Endothelial cell of umbilical vein (primary cell): Measurements from ENCODE around the gene EFCC1.

Experiments used
- CTCF ChIP-seq, 2 donors: IDR thresholded peaks; 1 replicate in 1 of 2; 2 replicates in 1 of 2; pipeline ENCODE4 v1.5.1; 2011; ENCODE audit warnings: low read length in 2 of 2, mild to moderate bottlenecking in 2 of 2, moderate library complexity in 2 of 2, control low read depth in 1 of 2, inconsistent platforms in 1 of 2, low read depth in 1 of 2; ENCODE audit not compliant: insufficient read depth in 1 of 2; ENCODE audit errors: extremely low read depth in 1 of 2
- EZH2 ChIP-seq: IDR thresholded peaks from 2 replicates; pipeline ENCODE4 v1.6.1; 2012; ENCODE audit warnings: borderline replicate concordance, low read depth, mild to moderate bottlenecking, moderate library complexity, low read length, inconsistent platforms; ENCODE audit not compliant: severe bottlenecking
- GATA2 ChIP-seq: IDR thresholded peaks from 2 replicates; pipeline ENCODE4 v1.7.0; 2011; ENCODE audit warnings: low read depth, mild to moderate bottlenecking, moderate library complexity, mixed read lengths, low read length; ENCODE audit not compliant: insufficient read length, insufficient read depth
- JUN ChIP-seq: IDR thresholded peaks from 2 replicates; pipeline ENCODE4 v1.6.1; 2011; ENCODE audit warnings: borderline replicate concordance, low read depth; ENCODE audit not compliant: insufficient read length, insufficient read depth
- MAX ChIP-seq: IDR thresholded peaks from 2 replicates; pipeline ENCODE4 v1.6.1; 2011; ENCODE audit not compliant: insufficient read depth, insufficient read length
- MYC ChIP-seq: IDR thresholded peaks from one replicate; pipeline ENCODE4 v1.6.1; 2011; ENCODE audit warnings: mild to moderate bottlenecking, low read depth, low read length
- POLR2A ChIP-seq: IDR thresholded peaks from 2 replicates; pipeline ENCODE4 v1.6.1; 2012; ENCODE audit warnings: low read depth, mild to moderate bottlenecking, control low read depth, low read length
- POLR2AphosphoS5 ChIP-seq: IDR thresholded peaks from 2 replicates; pipeline ENCODE4 v1.6.1; 2012; ENCODE audit warnings: low read depth, mild to moderate bottlenecking, control low read depth, low read length, moderate library complexity; ENCODE audit not compliant: insufficient read depth

GRCh38 chr3:129015388-129016105 lies 14.4 kb downstream of the EFCC1 start:
- peak; percentile 90 for TF ChIP-seq POLR2A
- TF ChIP-seq JUN: peak; percentile 53
- TF ChIP-seq POLR2AphosphoS5: peak; percentile 98
- TF ChIP-seq CTCF (IDR thresholded peaks at IDR 0.05; ENCODE audit: extremely low read depth in 1 of 2, insufficient read depth in 1 of 2, low read depth in 1 of 2, low read length in 2 of 2): no peak
- peak; percentile 65 for TF ChIP-seq MYC
- TF ChIP-seq EZH2: no peak
- TF ChIP-seq GATA2: no peak
- TF ChIP-seq MAX: peak; percentile 21
